Sigmoid colon (tissue), 3 donors: ENCODE data around the gene NID2.

ENCODE experiments used
- CTCF ChIP-seq, 4 experiments: fragments of 450-650 bp in 3 of 4; fragments of 200-600 bp in 1 of 4; IDR thresholded peaks; one replicate each; pipeline ENCODE4 v1.5.1; 2016 to 2019; ENCODE audit warnings: antibody characterized with exemption in 4 of 4, mild to moderate bottlenecking in 3 of 4, moderate library complexity in 2 of 4
- POLR2A ChIP-seq, 2 donors: fragments of 450-650 bp; IDR thresholded peaks; one replicate each; pipeline ENCODE4 v1.6.1; 2016; ENCODE audit warnings: antibody characterized with exemption in 2 of 2, mild to moderate bottlenecking in 2 of 2, moderate library complexity in 2 of 2

GRCh38 chr14:52115286-52115685 lies 46.4 kb upstream of the NID2 start:
- TF ChIP-seq POLR2A (IDR thresholded peaks at IDR 0.05) (no peak), CTCF (IDR thresholded peaks at IDR 0.05) (no peak)
